GM10266 (cell line): ENCODE measurements around the gene C2orf76.

Experiments
- DNase-seq: peaks from one replicate; pipeline ENCODE4 v3.0.0; 2012; ENCODE audit errors: extremely low spot score
- TF ChIP-seq, protein P1 (sequence below): IDR thresholded peaks from 2 replicates; pipeline ENCODE4 v1.5.1; 2012; ENCODE audit warnings: mild to moderate bottlenecking, low read depth; ENCODE audit not compliant: control insufficient read depth, insufficient read depth; ENCODE audit errors: missing control alignments

Gene C2orf76

GRCh38 chr2:119387381-119388129 lies 20.9 kb upstream of the C2orf76 start:
- DNase-seq: peak; percentile 80
- TF ChIP-seq, protein P1, sequence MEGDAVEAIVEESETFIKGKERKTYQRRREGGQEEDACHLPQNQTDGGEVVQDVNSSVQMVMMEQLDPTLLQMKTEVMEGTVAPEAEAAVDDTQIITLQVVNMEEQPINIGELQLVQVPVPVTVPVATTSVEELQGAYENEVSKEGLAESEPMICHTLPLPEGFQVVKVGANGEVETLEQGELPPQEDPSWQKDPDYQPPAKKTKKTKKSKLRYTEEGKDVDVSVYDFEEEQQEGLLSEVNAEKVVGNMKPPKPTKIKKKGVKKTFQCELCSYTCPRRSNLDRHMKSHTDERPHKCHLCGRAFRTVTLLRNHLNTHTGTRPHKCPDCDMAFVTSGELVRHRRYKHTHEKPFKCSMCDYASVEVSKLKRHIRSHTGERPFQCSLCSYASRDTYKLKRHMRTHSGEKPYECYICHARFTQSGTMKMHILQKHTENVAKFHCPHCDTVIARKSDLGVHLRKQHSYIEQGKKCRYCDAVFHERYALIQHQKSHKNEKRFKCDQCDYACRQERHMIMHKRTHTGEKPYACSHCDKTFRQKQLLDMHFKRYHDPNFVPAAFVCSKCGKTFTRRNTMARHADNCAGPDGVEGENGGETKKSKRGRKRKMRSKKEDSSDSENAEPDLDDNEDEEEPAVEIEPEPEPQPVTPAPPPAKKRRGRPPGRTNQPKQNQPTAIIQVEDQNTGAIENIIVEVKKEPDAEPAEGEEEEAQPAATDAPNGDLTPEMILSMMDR: peak; percentile 13

DNA sequence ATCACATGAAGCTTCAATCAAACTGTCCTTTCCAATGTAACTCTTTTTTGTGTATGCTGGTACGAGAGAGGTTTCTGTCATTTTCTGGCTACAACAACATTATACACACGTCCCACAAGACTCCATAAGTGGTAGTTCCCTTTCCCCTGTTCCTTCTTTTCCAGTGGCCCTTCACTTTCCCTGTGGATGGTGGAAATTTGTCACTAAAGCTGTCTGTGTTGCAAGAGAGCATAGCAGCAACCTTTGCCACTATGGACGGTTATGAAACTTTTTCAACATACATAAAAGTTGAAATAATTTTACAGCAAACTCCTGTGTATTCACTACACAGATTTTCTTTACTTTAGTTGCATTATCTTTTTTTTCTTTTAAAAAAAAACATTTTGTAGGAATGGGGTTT lies 18.8 kb upstream of the C2orf76 start:
- DNase-seq: no peak
- TF ChIP-seq, protein P1: no peak

DNA sequence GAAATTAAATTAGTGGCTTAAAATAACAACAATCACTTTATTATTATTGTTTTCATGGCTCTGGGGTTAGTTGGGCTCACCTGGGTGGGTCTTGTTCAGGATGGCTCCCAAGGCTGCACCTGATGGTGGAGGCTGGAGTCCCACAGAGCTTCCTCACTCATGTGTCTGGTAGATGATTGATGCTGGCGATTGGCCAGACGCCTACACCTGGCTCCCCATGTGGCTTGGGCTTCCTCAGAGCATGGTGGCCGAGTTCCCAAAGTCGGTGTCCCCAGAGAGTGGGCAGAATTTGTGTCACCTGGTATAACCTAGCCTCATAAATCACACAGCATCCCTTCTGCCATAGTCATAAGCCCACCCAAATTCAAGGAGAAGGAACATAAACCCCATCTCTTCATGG lies 18.3 kb upstream of the C2orf76 start:
- TF ChIP-seq, protein P1: no peak

GRCh38 chr2:119383410-119384140 lies 16.9 kb upstream of the C2orf76 start:
- DNase-seq: no peak
- TF ChIP-seq, protein P1: no peak

More for the DNA sequence above, 18.3 kb upstream of the C2orf76 start:
- no peak for DNase-seq

- TF ChIP-seq, protein P1: no peak
- no peak for DNase-seq
Observed at GRCh38 chr2:119378566-119378965, 11.9 kb upstream of the C2orf76 start.

DNA sequence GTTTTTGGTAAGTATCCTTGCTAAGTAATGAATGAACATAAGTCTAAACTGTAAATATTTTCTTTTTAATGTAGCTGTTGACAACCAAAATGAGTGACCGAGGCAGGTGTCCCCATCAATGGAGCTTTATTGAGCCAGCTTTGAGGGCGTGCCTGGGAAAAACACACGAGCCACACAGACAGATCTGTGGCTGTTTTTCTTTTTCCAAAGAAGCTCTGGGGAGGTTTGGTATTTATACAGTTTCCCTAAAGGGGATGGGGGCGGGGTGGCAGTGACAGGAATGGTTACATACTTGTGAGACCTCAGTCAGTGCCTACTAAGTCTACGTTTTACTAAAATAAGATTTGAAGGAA lies 11.3 kb upstream of the C2orf76 start:
- TF ChIP-seq, protein P1: no peak

More for the DNA sequence above, 11.3 kb upstream of the C2orf76 start:
- no peak for DNase-seq
